NCI-H510A (cell line): ENCODE measurements around the gene RNF41.
"Not testable (repeated sequence)": the region's sequence is repeated elsewhere in the genome, so short reads cannot be mapped to it uniquely, and the experiment has no call there.

Experiments used
- DNase-seq: peaks from one replicate; lab custom pipeline; 2025; lab: John Stamatoyannopoulos, UW

Gene RNF41

DNA sequence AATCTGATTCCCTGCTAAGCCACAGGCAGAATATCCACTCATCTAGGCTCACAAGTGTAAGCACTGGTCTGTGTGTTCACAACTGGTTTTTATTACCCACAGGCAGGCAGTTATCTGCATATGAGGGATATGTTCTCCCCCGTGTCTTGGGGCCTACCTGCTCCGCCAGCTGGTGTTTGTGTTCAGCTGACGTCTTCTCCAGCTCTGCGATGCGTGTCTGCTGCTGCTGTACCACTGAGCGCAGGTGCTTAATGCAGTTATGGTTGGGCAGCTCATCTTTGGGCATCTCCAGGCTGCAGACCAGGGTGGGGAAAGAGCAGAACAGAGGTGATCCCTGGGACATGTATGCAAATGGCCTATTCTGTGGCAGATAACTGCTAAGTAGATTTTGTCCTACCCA is 13.7 kb downstream of the RNF41 start:
- no peak for DNase-seq

GRCh38 chr12:56206452-56207166 is 15.1 kb downstream of the RNF41 start:
- DNase-seq: peak; percentile 31

GRCh38 chr12:56205445-56205844 is 16.3 kb downstream of the RNF41 start:
- no peak for DNase-seq

- DNase-seq: no peak
Measured at GRCh38 chr12:56204275-56204674, 17.4 kb downstream of the RNF41 start.

- DNase-seq: no peak
Measured at GRCh38 chr12:56202838-56203237, 18.9 kb downstream of the RNF41 start.

- DNase-seq: no peak
Measured at GRCh38 chr12:56202366-56202765, 19.4 kb downstream of the RNF41 start.

- DNase-seq: no peak
Measured at GRCh38 chr12:56198836-56199235, 22.9 kb downstream of the RNF41 start.

DNA sequence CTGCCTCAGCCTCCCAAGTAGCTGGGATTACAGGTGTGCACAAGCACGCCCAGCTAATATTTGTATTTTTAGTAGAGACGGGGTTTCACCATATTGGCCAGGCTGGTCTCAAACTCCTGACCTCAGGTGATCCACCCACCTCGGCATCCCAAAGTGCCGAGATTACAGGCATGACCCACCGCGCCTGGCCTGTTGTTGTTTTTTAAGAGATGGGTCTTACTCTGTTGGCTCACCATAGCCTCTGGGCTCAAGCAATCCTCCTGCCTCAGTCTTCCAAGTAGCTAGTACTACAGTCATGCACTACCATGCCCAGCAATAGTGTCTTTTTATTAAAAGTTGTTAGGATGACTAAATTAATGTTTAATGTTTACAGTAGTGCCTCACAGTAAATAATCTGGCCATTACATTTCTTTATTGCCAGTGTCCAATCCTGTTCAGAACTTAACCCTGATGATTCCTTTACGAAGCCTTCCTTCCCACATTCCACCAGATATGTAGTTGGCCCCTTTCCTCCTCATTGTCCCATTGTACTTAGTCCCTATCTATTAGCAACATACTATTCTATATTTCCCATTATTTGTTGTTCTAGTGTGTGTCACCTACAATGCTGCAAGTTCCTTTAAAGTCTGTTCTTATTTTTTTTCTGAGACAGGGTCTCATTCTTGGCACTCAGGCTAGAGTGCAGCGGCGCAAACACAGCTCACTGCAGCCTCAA is 23.6 kb downstream of the RNF41 start:
- DNase-seq: no peak

- DNase-seq: not testable (repeated sequence)
Measured at GRCh38 chr12:56196818-56197550, 24.7 kb downstream of the RNF41 start.

DNA sequence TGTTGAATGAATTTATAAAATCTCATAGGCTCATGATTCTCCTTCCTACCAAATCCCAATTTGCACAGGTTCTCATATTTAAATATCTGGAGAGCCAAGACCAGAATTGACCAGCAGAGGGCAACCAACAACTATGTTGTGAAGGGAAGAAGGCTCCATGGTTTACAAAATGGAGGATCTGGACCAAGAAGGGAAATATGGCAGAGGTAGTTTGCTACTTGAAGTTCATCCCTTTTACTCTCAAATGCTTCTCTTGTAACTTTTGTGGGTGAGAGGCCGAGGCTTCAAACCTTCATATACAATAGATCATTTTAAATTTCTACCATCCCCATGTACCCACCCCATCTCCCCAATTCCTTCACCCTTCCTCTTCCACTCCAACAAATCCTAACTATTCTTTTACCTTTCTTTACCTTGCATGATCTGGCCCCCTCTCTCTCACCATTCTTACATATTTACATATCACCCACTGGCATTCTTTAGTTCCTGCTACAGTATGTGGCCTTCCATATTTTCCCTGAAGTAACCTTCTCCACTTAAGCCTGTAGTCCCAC is 28.6 kb downstream of the RNF41 start:
- peak; percentile 71 for DNase-seq

- DNase-seq: no peak
Measured at GRCh38 chr12:56192582-56192981, 29.1 kb downstream of the RNF41 start.

DNA sequence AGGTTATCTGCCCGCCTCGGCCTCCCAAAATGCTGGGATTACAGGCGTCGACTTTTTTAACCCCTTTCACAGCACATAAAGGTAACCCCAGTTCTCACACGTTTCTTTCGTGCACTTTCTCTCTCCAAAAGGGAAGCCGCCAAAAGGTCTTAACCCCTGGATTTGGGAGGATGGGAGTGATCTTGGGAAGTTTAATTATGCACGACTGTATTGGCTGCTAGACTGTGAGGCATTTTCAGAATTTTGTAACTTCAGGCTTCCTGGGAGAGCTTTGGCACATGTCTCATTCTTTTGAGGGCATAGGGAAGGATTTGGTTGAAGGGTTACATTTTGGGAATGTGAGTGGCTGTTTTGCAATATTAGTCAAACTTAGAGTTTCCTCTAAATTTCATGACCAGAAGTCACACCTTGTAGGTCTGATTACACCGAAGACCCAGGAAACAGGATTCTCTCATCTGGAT is 31.0 kb downstream of the RNF41 start:
- DNase-seq: no peak

- DNase-seq: peak; percentile 76
Measured at GRCh38 chr12:56189918-56190694, 31.6 kb downstream of the RNF41 start.

GRCh38 chr12:56189099-56189917 is 32.4 kb downstream of the RNF41 start, which contains the start of gene SMARCC2:
Gene SMARCC2 (minus strand): TSS chr12:56189483. CDS start chr12:56189461, 22 bp downstream.
- DNase-seq: peak; percentile 90

- no peak for DNase-seq
Measured at GRCh38 chr12:56188778-56189098, 33.0 kb downstream of the RNF41 start.

- DNase-seq: no peak
Measured at GRCh38 chr12:56188131-56188777, 33.5 kb downstream of the RNF41 start.

GRCh38 chr12:56186957-56187356 is 34.8 kb downstream of the RNF41 start:
- DNase-seq: no peak

GRCh38 chr12:56178347-56178746 is 43.4 kb downstream of the RNF41 start:
- DNase-seq: no peak

- no peak for DNase-seq
Measured at GRCh38 chr12:56172839-56173238, 48.9 kb downstream of the RNF41 start.

DNA sequence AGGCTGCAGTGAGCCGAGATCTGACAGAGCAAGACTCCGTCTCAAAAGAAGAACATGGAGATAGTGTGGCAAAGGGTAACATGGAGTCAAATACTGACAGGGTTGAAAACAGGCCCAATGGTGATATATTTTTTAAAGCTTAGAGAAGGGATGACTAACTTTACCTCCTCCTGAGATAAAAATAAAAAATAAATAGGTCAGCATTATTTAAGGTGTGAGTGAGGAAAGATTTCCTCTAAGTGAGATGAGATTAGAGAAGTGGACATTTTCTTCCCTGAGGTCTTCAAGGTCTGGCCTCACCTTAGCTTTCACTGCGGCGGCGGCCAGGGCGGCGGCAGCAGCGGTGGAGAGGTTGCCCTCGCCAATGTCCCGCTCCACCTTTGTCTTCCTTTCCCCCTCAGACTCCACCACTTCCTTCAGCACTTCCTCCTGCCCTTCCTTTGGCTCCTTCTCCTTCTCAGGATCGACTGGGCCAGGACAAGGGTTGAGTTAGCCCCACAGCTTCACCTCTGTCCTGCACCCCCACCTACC is 52.4 kb downstream of the RNF41 start:
- no peak for DNase-seq
